GM12892 (cell line): ENCODE data around the gene LYSET.

Experiments
- POLR2A ChIP-seq: IDR thresholded peaks from 2 replicates; pipeline ENCODE4 v1.6.1; 2011; ENCODE audit warnings: low read depth, low read length, control low read depth
- POLR2AphosphoS5 ChIP-seq: IDR thresholded peaks from 2 replicates; pipeline ENCODE4 v1.6.1; 2011; ENCODE audit warnings: low read depth, low read length, control low read depth

DNA sequence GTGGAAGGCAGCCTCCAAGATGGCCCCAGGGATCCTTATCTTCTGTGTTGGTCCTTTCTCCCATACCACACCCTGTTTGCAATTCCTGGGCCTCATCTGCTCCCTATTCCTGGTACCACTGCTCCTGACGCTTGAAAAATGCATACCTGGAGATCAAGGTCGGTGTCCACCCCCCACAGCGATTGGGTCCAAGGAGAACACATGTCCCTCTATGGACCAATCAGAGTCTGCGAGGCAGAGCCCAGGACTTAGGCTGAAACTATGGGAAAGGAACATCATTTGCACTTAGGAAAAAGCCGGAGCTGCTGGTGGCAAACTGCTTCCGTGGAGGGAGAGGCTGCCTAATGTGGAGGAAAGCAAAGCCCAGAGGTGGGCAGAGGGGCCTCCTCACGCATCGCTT is 36.1 kb upstream of the LYSET start:
- TF ChIP-seq POLR2AphosphoS5 (no peak), POLR2A (no peak)
